Measurements from ENCODE around the gene MSH6.

Gene MSH6

GRCh38 chr2:47811668-47812067 is 28.7 kb downstream of the MSH6 start:
- Histone ChIP-seq H4K20me1 (ENCODE audit: insufficient read depth) (0 out of 2 replicates have a peak, but pooled peaks cover 8% of the 10 kb centered on the region), H3K27me3 (ENCODE audit: insufficient read depth, low read depth) (no peaks in the 10 kb centered on the region), H3K79me2 (ENCODE audit: insufficient read depth, low read depth) (no peaks in the 10 kb centered on the region), H2AFZ (ENCODE audit: low read depth) (no peak overlapping the region), H3K27ac (no peak overlapping the region), H3K9ac (no peak overlapping the region), H3K4me2 (no peak overlapping the region), H3K4me3 (IDR thresholded peaks at IDR 0.05; ENCODE audit: insufficient read depth, low read depth, low read length) (no peak overlapping the region), H3K4me1 (ENCODE audit: low read depth, poor library complexity, severe bottlenecking) (no peaks in the 10 kb centered on the region), H3K36me3 (ENCODE audit: insufficient read depth) (no peaks in the 10 kb centered on the region)
- TF ChIP-seq CTCF (conservative IDR thresholded peaks at IDR 0.05; ENCODE audit: low read depth, low read length), result no peak

GRCh38 chr2:47815764-47816163 is 32.8 kb downstream of the MSH6 start:
- H3K36me3 ChIP-seq (ENCODE audit: insufficient read depth), result no peaks in the 10 kb centered on the region
- H3K4me1 ChIP-seq (ENCODE audit: low read depth, poor library complexity, severe bottlenecking), result no peaks in the 10 kb centered on the region
- no peaks in the 10 kb centered on the region for H3K27me3 ChIP-seq (ENCODE audit: insufficient read depth, low read depth)
- no peak for TF ChIP-seq CTCF (conservative IDR thresholded peaks at IDR 0.05; ENCODE audit: low read depth, low read length)
- no peak overlapping the region for H3K27ac ChIP-seq
- H4K20me1 ChIP-seq (ENCODE audit: insufficient read depth), result no peaks in the 10 kb centered on the region
- no peak overlapping the region for H2AFZ ChIP-seq (ENCODE audit: low read depth)
- H3K79me2 ChIP-seq (ENCODE audit: insufficient read depth, low read depth), result no peaks in the 10 kb centered on the region
- no peak overlapping the region for H3K4me2 ChIP-seq
- no peak overlapping the region for H3K9ac ChIP-seq
- no peak overlapping the region for H3K4me3 ChIP-seq (IDR thresholded peaks at IDR 0.05; ENCODE audit: insufficient read depth, low read depth, low read length)

GRCh38 chr2:47818777-47819176 is 35.8 kb downstream of the MSH6 start:
- Histone ChIP-seq H3K36me3 (ENCODE audit: insufficient read depth) (no peaks in the 10 kb centered on the region; the same call in 1 of the 2 replicates), H3K4me3 (IDR thresholded peaks at IDR 0.05; ENCODE audit: insufficient read depth, low read depth, low read length) (no peak overlapping the region), H3K9ac (no peak overlapping the region), H4K20me1 (ENCODE audit: insufficient read depth) (no peaks in the 10 kb centered on the region), H2AFZ (ENCODE audit: low read depth) (no peak overlapping the region), H3K4me1 (ENCODE audit: low read depth, poor library complexity, severe bottlenecking) (no peaks in the 10 kb centered on the region), H3K79me2 (ENCODE audit: insufficient read depth, low read depth) (no peaks in the 10 kb centered on the region), H3K4me2 (no peak overlapping the region), H3K27ac (no peak overlapping the region), H3K27me3 (ENCODE audit: insufficient read depth, low read depth) (no peaks in the 10 kb centered on the region)
- TF ChIP-seq CTCF (conservative IDR thresholded peaks at IDR 0.05; ENCODE audit: low read depth, low read length), result no peak

GRCh38 chr2:47819834-47820233 is 36.9 kb downstream of the MSH6 start:
- H3K4me3 ChIP-seq (IDR thresholded peaks at IDR 0.05; ENCODE audit: insufficient read depth, low read depth, low read length), result no peak overlapping the region

More at GRCh38 chr2:47819834-47820233, 36.9 kb downstream of the MSH6 start:
- no peak for TF ChIP-seq CTCF (conservative IDR thresholded peaks at IDR 0.05; ENCODE audit: low read depth, low read length)
- no peak overlapping the region for H3K4me2 ChIP-seq
- H2AFZ ChIP-seq (ENCODE audit: low read depth), result no peak overlapping the region
- H3K79me2 ChIP-seq (ENCODE audit: insufficient read depth, low read depth), result no peaks in the 10 kb centered on the region
- H4K20me1 ChIP-seq (ENCODE audit: insufficient read depth), result no peaks in the 10 kb centered on the region
- no peaks in the 10 kb centered on the region for H3K4me1 ChIP-seq (ENCODE audit: low read depth, poor library complexity, severe bottlenecking)
- no peaks in the 10 kb centered on the region; the same call in 1 of the 2 replicates for H3K36me3 ChIP-seq (ENCODE audit: insufficient read depth)
- H3K27me3 ChIP-seq (ENCODE audit: insufficient read depth, low read depth), result no peaks in the 10 kb centered on the region
- H3K9ac ChIP-seq, result no peak overlapping the region
- no peak overlapping the region for H3K27ac ChIP-seq
